Measurements from ENCODE around the gene LBX1.
A peak's percentile ranks its signal among the peaks of the same experiment; 100 is the strongest.

Gene LBX1

DNA sequence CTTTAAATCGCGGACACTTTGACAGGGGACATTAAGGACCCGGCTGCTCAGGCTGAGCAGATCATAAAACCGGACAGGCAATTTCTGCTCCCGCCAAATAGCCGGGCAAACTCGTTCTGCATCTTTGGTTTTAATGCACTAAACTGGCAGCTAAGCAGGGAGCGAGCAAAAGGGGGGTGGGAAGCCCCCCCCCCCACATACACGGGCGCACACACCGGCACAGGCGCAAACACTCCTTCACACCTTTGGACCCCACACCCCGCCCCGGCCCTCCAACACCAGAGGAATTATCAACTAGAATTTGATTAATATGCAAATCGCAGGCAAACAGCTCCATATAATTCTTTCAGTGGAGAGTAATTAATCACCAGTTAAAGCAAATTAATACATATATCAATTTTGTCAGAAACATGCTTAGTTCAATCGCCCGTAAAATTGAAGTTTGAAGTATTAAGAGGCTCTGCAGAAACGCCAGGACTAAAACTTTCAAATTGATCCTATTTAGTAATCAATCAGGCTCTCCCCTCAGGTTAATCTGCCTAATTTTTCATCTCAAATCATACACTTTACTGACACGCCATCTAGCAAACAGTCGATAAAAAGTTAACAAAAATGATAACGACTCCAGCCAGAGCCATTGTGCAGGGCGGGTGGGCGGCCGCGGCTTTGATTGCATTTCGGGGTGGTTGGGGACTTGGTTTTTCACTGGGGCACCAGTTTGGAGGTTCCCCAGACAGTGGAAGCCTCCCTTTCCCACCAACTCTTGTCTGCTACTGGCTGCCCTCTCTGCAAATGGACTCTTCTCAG is 9.9 kb downstream of the LBX1 start:
- CTCF ChIA-PET = interaction anchor here (0.6 to 1.1 kb wide), 3 partner anchors 17 to 351 kb away, joined by 3 to 4 read pairs (median 3); no protein-coding TSS in a partner anchor
- no peak for DNase-seq (ENCODE audit: low spot score)
- H3K27ac ChIP-seq = no peak overlapping the region
- POLR2A ChIA-PET (ENCODE audit: low non-redundant PET) = no interaction called here
- TF ChIP-seq, protein P1, sequence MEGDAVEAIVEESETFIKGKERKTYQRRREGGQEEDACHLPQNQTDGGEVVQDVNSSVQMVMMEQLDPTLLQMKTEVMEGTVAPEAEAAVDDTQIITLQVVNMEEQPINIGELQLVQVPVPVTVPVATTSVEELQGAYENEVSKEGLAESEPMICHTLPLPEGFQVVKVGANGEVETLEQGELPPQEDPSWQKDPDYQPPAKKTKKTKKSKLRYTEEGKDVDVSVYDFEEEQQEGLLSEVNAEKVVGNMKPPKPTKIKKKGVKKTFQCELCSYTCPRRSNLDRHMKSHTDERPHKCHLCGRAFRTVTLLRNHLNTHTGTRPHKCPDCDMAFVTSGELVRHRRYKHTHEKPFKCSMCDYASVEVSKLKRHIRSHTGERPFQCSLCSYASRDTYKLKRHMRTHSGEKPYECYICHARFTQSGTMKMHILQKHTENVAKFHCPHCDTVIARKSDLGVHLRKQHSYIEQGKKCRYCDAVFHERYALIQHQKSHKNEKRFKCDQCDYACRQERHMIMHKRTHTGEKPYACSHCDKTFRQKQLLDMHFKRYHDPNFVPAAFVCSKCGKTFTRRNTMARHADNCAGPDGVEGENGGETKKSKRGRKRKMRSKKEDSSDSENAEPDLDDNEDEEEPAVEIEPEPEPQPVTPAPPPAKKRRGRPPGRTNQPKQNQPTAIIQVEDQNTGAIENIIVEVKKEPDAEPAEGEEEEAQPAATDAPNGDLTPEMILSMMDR (conservative IDR thresholded peaks at IDR 0.05; ENCODE audit: low read depth) = no peak

DNA sequence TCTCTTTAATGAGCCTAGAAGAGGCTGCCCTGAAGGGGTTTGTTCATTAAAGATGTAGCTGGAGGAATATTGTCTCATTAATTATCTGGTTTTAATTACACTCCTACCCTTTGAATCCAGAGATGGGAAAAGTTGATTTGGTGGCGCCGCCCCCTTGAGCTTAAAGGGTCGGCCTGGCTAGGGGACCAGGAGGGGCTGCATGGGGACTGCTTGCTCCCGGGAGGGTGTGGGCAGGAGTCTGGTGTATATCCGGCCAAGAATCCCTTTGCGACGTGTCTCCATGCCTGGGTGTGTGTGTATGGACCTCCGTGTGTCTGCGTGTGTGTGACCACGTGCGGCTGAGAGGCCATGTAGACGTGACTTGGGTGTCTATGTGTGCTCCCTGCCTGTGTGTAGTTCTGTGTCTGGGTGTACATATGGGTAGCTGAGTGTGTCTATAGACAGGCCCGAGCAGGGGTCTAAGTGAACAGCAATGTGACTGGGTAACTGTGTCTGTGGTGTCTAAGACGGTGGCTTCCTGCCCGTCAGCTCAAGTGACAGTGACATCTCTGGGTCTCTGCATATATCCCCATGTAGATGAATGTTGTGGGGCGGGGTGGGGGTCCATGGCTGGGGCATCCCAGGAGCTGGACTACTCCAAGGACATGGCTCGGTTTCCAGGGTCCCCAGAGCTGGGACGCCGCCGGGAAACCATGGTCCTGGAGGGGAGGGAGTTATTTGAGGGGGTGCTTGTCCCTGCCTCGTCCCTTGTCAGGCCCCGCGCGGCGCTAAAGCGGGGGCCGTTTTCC is 10.7 kb downstream of the LBX1 start:
- TF ChIP-seq, protein P1 (conservative IDR thresholded peaks at IDR 0.05; ENCODE audit: low read depth) = no peak
- H3K27ac ChIP-seq = no peak overlapping the region
- no peak for DNase-seq (ENCODE audit: low spot score)
- ChIA-PET CTCF (interaction anchor here (1.0 kb wide), 1 partner anchor 352 kb away, joined by 4 read pairs; no protein-coding TSS in a partner anchor), POLR2A (ENCODE audit: low non-redundant PET) (no interaction called here)

DNA sequence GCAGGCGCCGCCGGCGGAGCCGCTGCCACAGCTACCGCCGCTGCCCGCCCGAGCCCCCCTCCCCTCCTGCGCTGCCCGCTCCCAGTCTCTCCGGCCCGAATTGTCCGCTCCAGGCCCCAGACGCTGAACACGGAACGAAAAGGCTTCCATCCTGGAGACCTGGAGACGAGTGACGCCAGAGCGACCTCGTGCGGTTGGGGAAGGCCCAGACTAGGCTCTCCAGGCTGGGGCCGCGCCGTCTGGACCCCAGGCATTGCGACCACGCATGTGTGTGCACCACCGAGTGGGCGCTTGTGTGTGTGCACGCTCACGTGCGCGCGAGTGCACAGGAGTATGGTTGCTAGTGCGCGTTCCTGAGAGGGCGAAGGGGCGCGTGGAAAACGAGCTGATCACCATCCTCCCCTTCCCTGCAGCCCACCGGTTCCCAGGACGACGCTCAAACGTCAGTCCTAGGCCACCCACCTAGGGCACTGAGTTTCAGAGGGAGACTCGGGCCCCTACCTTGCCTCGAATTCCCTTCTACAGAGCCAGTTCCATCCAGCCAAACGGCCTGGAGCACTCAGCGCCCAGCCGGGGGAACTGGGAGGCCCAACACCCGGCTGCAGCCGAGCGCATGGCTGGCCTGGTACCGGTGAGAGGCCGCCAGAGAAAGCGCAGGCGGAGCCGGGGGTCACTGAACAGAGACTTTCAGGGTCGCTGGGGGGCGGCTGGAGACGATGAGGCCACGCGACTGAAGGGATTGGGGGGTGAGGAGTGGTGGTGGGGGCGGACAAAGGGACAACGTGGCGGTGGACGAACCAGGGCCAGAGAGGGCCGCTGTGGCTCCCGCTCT is 11.6 kb downstream of the LBX1 start:
- ChIA-PET CTCF (interaction anchor here (0.7 to 1.0 kb wide), 2 partner anchors 40 to 74 kb away, joined by 3 read pairs; no protein-coding TSS in a partner anchor), POLR2A (ENCODE audit: low non-redundant PET) (no interaction called here)
- H3K27ac ChIP-seq = no peak overlapping the region
- DNase-seq (ENCODE audit: low spot score) = no peak
- TF ChIP-seq, protein P1 (conservative IDR thresholded peaks at IDR 0.05; ENCODE audit: low read depth) = peak; percentile 33; the same call in 1 of the 2 replicates

DNA sequence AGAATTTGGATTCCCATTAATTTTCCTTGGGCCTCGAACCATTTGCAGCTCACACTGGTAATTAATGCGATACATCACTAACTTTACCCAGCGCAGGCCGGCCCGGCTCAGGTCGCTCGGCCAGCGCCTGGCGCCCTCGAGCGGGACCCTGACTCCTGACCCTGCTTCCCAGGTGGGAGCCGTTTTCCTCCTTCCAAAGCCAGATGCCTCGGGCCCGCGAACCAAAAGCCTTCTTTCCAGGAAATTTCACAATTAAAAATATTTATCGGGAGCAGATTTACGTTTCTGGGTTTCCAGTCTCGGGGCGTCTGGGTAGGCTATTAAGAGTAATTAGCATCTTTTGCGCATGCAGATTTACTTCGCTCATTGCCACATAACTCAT is 12.2 kb downstream of the LBX1 start:
- ChIA-PET CTCF (interaction anchor here (0.7 to 1.0 kb wide), 2 partner anchors 41 to 75 kb away, joined by 3 read pairs; no protein-coding TSS in a partner anchor), POLR2A (ENCODE audit: low non-redundant PET) (no interaction called here)
- TF ChIP-seq, protein P1 (conservative IDR thresholded peaks at IDR 0.05; ENCODE audit: low read depth) = no peak
- DNase-seq (ENCODE audit: low spot score) = no peak
- no peak overlapping the region for H3K27ac ChIP-seq

DNA sequence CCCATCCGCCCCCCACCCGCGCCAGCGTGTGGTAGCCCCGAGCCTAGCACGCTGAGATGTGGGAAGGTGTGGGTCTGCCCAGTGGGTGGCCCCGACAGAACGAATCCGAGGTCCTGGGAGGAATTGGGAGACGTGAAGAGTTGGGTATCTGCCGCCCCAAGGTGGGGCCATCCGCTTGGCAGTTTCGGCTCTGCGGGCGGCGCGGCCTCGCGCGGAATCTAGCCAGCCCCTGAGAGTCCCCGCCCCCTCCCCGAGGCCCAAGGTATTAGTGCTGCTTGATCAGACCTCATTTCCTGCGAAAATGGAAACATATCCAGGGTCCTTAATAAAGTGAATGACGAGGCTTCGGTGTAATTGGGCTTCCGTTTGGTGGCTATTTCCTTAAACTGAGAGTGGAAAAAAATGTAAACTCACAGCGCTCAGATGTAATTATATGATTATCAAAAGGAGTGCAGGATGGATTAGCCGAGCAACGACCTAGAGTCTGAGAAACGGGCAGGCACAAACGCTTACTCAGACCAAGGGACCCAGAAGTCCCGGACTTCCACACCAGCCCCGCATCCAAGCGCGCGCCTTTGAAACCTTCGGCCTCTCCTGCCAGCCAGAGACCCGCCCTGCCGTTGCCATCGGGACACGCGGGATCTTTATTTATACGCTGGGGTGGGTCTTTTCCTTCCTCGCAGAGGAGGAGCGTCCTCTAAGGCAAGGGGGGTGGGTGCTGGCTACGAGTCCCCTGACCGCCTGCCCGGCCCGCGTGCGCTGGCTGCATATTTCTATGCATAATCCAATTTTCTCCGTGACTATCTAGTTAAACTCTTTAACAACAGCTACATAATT is 12.8 kb downstream of the LBX1 start:
- ChIA-PET CTCF (interaction anchor here (0.6 to 3.9 kb wide), 8 partner anchors 12 to 565 kb away, joined by 3 to 108 read pairs (median 14); no protein-coding TSS in a partner anchor), POLR2A (ENCODE audit: low non-redundant PET) (no interaction called here)
- DNase-seq (ENCODE audit: low spot score) = no peak
- TF ChIP-seq, protein P1 (conservative IDR thresholded peaks at IDR 0.05; ENCODE audit: low read depth) = no peak
- H3K27ac ChIP-seq = no peak overlapping the region
